Thyroid gland (tissue), 4 donors: Measurements from ENCODE around the gene MVP.

Experiments used
- POLR2A ChIP-seq, 2 donors: fragments of 450-650 bp; IDR thresholded peaks; one replicate each; pipeline ENCODE4 v1.6.1; 2017; ENCODE audit warnings: antibody characterized with exemption in 2 of 2, mild to moderate bottlenecking in 2 of 2, moderate library complexity in 1 of 2
- TF ChIP-seq, protein P1 (sequence below), 6 experiments: fragments of 200-600 bp in 3 of 6; fragments of 450-650 bp in 3 of 6; sonication (generic) in 3 of 6; IDR thresholded peaks; one replicate each; pipeline ENCODE4 v1.5.1; 2016 to 2019; ENCODE audit warnings: antibody characterized with exemption in 6 of 6, mild to moderate bottlenecking in 2 of 6, inconsistent platforms in 1 of 6, moderate library complexity in 1 of 6

GRCh38 chr16:29809850-29810698, 10.2 kb upstream of the MVP start:
- TF ChIP-seq POLR2A (IDR thresholded peaks at IDR 0.05), result no peak
- TF ChIP-seq, protein P1, sequence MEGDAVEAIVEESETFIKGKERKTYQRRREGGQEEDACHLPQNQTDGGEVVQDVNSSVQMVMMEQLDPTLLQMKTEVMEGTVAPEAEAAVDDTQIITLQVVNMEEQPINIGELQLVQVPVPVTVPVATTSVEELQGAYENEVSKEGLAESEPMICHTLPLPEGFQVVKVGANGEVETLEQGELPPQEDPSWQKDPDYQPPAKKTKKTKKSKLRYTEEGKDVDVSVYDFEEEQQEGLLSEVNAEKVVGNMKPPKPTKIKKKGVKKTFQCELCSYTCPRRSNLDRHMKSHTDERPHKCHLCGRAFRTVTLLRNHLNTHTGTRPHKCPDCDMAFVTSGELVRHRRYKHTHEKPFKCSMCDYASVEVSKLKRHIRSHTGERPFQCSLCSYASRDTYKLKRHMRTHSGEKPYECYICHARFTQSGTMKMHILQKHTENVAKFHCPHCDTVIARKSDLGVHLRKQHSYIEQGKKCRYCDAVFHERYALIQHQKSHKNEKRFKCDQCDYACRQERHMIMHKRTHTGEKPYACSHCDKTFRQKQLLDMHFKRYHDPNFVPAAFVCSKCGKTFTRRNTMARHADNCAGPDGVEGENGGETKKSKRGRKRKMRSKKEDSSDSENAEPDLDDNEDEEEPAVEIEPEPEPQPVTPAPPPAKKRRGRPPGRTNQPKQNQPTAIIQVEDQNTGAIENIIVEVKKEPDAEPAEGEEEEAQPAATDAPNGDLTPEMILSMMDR (IDR thresholded peaks at IDR 0.05), result no peak
